IPS-NIHi11 (cell line): Measurements from ENCODE around the gene ATF3.

Source experiments
- DNase-seq: peaks from one replicate; pipeline ENCODE4 v3.0.0; 2012; ENCODE audit warnings: mixed read lengths, low spot score

The ATF3 gene

GRCh38 chr1:212608392-212608958 lies at the start of gene ATF3:
ATF3 (plus strand) TSS chr1:212608761; CDS start chr1:212615022, 6,261 bp downstream.
- peak; percentile 94 for DNase-seq

- no peak for DNase-seq
Measured at GRCh38 chr1:212559929-212560328, 48.6 kb upstream of the ATF3 start.

- DNase-seq = no peak
Measured at GRCh38 chr1:212560933-212561460, 47.6 kb upstream of the ATF3 start.

GRCh38 chr1:212561501-212561931 lies 47.0 kb upstream of the ATF3 start:
- no peak for DNase-seq

- no peak for DNase-seq
Measured at GRCh38 chr1:212562771-212563170, 45.8 kb upstream of the ATF3 start.

GRCh38 chr1:212565079-212565478 lies 43.5 kb upstream of the ATF3 start:
- DNase-seq = no peak

GRCh38 chr1:212565571-212566305 lies 42.8 kb upstream of the ATF3 start:
- DNase-seq = no peak

- DNase-seq = peak; percentile 46
Measured at GRCh38 chr1:212566522-212567479, 41.8 kb upstream of the ATF3 start.

- no peak for DNase-seq
Measured at GRCh38 chr1:212567638-212568037, 40.9 kb upstream of the ATF3 start.

GRCh38 chr1:212568978-212569537 lies 39.5 kb upstream of the ATF3 start:
- no peak for DNase-seq

- DNase-seq = no peak
Measured at GRCh38 chr1:212574732-212575131, 33.8 kb upstream of the ATF3 start.

- DNase-seq = no peak
Measured at GRCh38 chr1:212575333-212575732, 33.2 kb upstream of the ATF3 start.

GRCh38 chr1:212578041-212578440 lies 30.5 kb upstream of the ATF3 start:
- no peak for DNase-seq

- DNase-seq = no peak
Measured at GRCh38 chr1:212581034-212581433, 27.5 kb upstream of the ATF3 start.

GRCh38 chr1:212582291-212582690 lies 26.3 kb upstream of the ATF3 start:
- DNase-seq = no peak

- no peak for DNase-seq
Measured at GRCh38 chr1:212582808-212583615, 25.5 kb upstream of the ATF3 start.

GRCh38 chr1:212583643-212584042 lies 24.9 kb upstream of the ATF3 start:
- DNase-seq = no peak

- no peak for DNase-seq
Measured at GRCh38 chr1:212584092-212584886, 24.3 kb upstream of the ATF3 start.

GRCh38 chr1:212585210-212585609 lies 23.4 kb upstream of the ATF3 start:
- no peak for DNase-seq
